ENCODE results near the gene GLIPR1L1.
"Not testable (repeated sequence)": the region's sequence is repeated elsewhere in the genome, so short reads cannot be mapped to it uniquely, and the experiment has no call there.

The GLIPR1L1 gene

DNA sequence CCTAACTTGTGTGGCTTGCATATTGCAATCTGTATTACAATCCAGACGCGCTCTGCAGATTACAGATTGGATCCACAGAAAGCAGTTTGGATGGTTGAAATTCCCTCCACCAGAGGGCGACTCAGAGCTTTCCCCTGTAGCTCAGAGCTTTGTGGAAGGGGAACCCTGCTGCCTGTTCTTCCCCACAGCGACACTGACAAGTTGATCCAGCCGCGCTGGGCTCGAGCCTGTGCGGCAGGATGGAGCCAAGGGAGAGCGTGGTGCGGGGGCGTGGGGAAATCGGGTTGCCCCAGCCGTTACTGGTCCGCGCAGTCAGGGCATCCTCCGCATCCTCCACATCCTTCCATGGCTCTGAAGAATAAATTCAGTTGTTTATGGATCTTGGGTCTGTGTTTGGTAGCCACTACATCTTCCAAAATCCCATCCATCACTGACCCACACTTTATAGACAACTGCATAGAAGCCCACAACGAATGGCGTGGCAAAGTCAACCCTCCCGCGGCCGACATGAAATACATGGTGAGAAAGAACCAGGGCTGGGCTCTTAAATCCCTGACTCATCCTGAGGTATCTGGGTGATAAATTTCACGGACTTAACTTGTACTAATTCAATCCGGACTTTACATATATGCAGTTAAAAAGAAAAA lies at the start of gene GLIPR1L1:
GLIPR1L1 (plus strand) TSS at position 287 of the 647 bp plus-strand sequence; CDS start at position 346, 59 bp downstream.
- FAIRE-seq: peak; percentile 26

GRCh38 chr12:75288860-75289259 lies 45.6 kb upstream of the GLIPR1L1 start:
- no peak for FAIRE-seq

- peak; percentile 96 for FAIRE-seq
These were observed 44.7 kb upstream of the GLIPR1L1 start for GRCh38 chr12:75289753-75290152.

GRCh38 chr12:75291014-75291413 lies 43.5 kb upstream of the GLIPR1L1 start:
- FAIRE-seq: no peak

DNA sequence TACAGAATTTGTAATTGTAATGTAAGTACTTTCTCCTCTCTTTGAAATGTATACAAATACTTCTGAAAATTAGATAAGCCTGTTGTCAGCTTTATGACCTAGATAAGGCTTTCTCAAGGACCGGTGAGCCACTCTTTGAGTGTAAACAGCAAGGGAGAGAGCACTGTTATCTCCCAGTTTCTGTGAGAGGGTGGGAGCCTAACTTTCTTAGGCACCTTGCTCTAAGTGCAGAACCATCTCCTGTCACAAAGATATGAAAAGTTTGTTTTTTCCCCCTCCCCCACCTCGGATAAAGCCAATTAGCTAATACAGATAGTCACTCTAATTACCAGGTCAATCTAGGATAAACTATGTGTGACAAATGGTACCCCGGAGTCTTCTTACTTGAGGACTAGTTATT lies 40.1 kb upstream of the GLIPR1L1 start:
- no peak for FAIRE-seq

GRCh38 chr12:75294797-75295196 lies 39.7 kb upstream of the GLIPR1L1 start:
- peak; percentile 29 for FAIRE-seq

DNA sequence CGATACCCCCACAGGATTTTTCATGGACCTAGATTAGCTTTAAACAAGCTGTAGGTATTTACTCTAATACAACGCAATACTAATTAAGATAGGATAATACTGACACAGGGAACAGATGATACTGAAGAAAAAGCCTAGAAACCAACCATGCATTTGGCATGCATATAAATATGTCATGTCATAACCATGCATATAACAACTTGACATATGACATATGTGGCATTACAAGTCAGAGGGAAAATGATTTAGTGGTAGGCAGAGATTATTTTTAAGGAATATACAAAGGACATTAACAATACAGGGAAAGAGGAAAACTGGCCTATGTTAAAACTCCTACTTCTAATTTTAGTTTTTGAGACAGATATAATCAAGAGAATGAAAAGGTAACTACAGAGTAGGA lies 32.2 kb upstream of the GLIPR1L1 start:
- FAIRE-seq: no peak

DNA sequence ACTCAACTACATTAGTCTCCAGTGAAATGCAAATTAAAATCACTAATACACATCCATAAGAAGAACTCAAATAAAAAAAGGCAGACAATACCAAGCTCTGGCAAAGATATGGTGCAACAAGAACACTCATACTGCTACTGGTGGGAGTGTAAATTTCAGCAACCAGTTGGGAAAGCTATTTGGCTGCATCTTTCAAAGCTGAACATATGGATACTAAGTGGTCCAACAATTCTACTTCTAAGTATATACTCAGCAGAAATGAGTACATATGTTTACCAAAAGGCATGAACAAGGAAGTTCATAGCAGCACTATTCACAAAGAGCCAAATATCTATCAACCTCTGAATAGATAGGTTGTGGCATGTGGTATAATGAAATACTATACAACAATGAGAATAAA lies 31.7 kb upstream of the GLIPR1L1 start:
- no peak for FAIRE-seq

- no peak for FAIRE-seq
These were observed 28.8 kb upstream of the GLIPR1L1 start for GRCh38 chr12:75305412-75306332.

DNA sequence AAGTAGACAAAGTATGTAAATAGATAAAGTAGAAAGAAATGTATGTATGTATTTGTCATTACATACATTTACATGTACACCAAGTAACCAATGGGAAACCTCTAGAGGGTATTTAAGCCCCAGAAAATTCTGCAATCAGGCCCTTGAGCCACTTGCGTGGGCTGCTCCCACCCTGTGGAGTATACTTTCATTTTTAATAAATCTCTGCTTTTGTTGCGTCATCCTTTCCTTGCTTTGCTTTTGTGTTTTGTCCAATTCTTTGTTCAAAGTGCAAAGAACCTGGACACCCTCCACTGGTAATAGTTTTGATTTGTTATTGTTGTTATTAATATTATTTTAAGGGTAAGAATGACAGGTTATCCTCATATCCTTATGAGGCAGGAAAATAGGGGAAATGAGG lies 26.2 kb upstream of the GLIPR1L1 start:
- no peak for FAIRE-seq

DNA sequence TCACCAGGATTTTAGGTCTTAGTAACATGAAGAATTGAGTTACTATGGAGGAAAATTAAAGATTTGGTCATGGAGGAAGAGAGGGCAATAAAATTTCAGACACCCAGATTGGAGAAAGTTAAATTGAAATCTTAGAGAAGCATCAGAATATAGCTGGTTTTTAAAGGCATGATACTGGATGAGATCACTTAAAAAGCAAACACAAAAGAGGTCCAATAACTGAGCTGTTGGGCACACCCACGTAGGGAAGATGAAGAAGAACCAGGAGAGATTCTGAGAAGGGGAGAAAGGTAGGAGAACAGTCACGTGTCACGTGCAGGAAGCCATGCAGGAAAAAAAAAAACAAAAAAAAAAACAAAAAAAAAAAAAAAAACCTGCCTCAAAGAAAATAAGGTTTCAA lies 23.1 kb upstream of the GLIPR1L1 start:
- no peak for FAIRE-seq

DNA sequence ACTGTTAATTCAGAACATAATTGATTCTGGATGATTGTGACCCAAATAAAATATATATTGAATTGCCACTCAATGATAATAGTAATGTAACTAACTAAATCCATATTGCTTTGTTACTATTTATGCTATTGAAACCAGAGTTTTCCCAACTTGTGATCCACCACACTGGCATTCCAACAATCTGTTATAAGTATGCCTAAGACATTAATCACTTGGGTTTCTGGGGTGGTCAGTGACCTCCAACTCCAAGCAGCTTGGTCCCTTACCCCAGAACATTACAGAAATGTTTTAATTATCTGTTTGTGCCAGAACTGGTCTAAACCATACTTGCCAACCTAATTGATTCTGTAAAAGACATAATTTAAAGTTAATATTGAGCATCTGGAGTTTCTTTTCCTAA lies 19.0 kb upstream of the GLIPR1L1 start:
- no peak for FAIRE-seq

GRCh38 chr12:75317784-75318183 lies 16.7 kb upstream of the GLIPR1L1 start:
- no peak for FAIRE-seq

GRCh38 chr12:75322464-75322863 lies 12.0 kb upstream of the GLIPR1L1 start:
- no peak for FAIRE-seq

- no peak for FAIRE-seq
These were observed 10.8 kb upstream of the GLIPR1L1 start for GRCh38 chr12:75323663-75324062.

DNA sequence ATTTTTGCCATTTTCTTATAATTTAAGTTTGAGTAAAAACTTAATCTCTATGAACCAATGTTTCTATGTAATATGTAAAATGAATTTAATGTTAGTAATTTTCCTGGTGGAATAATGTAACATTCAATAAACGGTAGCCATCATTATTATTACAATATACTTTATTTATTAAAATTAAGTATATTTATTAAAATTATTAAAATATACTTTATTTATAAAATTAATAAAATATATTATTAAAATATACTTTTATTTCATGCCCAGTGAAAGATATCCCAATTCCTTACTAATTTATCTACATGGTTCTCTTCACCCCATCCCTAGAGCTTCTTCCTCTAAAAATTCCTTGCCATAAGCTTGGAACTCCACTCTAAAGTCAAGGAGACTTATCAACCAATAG lies 6.8 kb upstream of the GLIPR1L1 start:
- FAIRE-seq: no peak

DNA sequence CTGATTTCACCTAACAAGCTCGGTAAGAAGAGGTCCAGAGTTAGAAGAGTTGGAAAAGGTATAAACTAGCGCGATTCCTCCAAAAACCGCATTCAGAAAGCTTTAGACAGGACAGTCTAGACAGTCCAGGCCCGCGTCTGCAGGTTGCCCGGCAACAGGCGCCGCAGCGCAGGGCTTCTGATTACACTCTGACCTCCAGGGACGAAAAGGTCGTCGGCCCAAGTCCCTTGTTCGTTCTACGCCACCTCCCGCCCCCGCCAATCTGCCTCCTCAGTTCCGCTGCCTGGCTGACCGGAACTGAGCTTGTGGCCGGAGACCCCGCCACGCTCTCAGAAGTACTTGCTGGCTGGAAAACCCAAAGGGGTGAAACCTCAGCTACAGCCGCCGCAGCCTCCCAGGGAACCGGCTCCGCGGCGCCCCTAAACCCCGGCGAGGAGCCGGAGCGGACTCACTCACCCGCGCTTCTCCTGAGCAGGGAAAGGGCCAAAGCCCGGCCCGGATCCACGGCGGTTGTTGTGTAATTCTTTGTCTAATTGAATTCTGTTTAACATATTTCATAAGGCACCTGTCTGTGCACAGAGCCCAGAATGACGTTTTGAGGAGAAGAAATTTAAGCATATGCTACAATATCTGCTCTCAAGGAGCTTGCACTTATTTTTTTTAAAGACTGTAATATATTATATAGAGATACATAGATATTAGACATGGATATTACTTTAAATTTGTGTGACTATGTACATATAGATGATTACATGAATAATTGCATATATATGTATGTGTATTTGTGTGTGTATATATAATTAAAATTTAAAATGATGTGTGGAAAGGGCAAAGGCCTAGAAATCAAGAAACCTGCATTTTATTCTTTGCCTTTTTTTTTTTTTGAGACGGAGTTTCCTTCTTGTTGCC lies 4.3 kb upstream of the GLIPR1L1 start, which contains the start of gene CAPS2:
CAPS2 (minus strand) TSS at position 407 of the 909 bp plus-strand sequence. CDS start 3,826 bp downstream, outside the sequence.
- FAIRE-seq: peak; percentile 51

- FAIRE-seq: no peak
These were observed 3.4 kb downstream of the GLIPR1L1 start for GRCh38 chr12:75337905-75338304.

GRCh38 chr12:75341873-75342272 lies 7.4 kb downstream of the GLIPR1L1 start:
- FAIRE-seq: no peak

DNA sequence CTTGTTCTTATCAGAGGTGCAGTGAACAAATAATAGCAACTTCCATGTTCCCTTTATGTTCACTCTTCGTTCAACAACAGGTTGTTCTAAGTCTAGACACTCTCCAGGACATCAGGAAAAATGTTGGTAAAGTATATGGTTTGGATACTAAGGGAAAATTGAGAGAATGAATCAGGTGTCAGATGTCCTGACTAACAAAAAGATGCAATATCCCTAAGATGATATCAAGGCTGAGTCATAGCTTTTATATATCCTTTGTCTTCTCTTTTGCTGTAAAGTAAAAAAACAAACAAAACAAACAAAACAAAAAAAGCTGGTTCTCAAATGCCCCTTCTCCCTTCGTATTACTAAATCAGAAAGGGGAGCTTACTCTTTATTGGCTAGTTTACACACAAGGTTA lies 11.1 kb downstream of the GLIPR1L1 start:
- no peak for FAIRE-seq

DNA sequence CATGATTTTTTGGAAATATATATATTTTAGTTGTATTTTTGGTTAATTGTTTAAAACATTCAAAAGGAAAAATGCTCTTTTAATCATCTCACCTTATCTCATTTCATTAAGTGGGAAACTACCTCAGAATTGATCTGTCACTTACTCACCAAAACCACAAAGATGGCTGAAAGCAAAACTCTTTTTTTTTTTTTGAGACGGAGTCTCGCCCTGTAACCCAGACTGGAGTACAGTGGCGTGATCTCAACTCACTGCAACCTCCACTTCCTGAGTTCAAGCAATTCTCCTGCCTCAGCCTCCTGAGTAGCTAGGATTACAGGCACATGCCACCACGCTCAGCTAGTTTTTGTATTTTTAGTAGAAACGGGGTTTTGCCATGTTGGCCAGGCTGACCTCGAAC lies 11.7 kb downstream of the GLIPR1L1 start:
- not testable (repeated sequence) for FAIRE-seq

DNA sequence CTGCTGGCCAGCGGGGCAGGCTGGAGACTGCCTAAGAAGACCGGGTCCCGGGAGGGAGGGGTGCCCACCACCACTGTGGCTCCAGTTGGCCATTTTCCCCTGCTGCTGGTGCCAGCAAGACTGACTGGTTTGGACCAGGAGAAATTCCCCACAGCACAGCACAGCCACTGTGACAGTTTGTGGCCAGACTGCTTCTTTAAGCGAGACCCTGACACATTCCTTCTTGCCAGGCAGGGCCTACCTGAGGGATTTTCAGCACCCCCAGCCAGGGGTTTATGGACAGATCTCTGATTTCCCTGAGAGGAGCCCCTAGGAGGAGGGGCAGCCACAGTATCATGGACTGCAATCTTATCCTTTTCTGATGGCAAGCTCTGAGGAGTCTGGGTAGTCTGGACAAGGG lies 15.5 kb downstream of the GLIPR1L1 start:
- FAIRE-seq: no peak

- FAIRE-seq: no peak
These were observed 15.9 kb downstream of the GLIPR1L1 start for GRCh38 chr12:75350413-75350812.
